Tibial nerve (tissue), 4 donors: ENCODE data around the gene CFAP73. TPM values are rescaled to one million over a fixed set of nuclear protein-coding genes. Genes with fewer than 3 reads are reported as not detected.

Experiments used
- DNase-seq, 2 donors: peaks; one replicate each; pipeline ENCODE4 v3.0.0-alpha.2; 2019; ENCODE audit warnings: low spot score in 2 of 2
- H3K27ac ChIP-seq, 4 donors: fragments of 200-600 bp; sonication (generic) in 3 of 4; one replicate each; pipeline ENCODE4 v1.5.1; 2017 to 2019; ENCODE audit warnings: mild to moderate bottlenecking in 1 of 4
- H3K27me3 ChIP-seq, 2 donors: fragments of 200-600 bp; sonication (generic) in 1 of 2; one replicate each; pipeline versions ENCODE4 v1.5.1 to v1.6.0; 2017 to 2019
- H3K36me3 ChIP-seq, 3 donors: fragments of 200-600 bp; sonication (generic); one replicate each; pipeline ENCODE4 v1.5.1; 2018 to 2019
- H3K4me1 ChIP-seq, 4 donors: fragments of 200-600 bp; sonication (generic) in 3 of 4; one replicate each; pipeline ENCODE4 v1.5.1; 2017 to 2019
- H3K4me3 ChIP-seq, 4 donors: fragments of 200-600 bp; sonication (generic) in 3 of 4; one replicate each; pipeline ENCODE4 v1.5.1; 2017 to 2019; ENCODE audit warnings: mild to moderate bottlenecking in 1 of 4, moderate library complexity in 1 of 4
- H3K9me3 ChIP-seq, 4 donors: fragments of 200-600 bp; sonication (generic) in 3 of 4; one replicate each; pipeline ENCODE4 v1.5.1; 2017 to 2019
- CTCF ChIP-seq, 5 experiments: fragments of 200-600 bp in 3 of 5; fragments of 450-650 bp in 2 of 5; sonication (generic) in 3 of 5; IDR thresholded peaks; one replicate each; pipeline ENCODE4 v1.5.1; 2016 to 2019; ENCODE audit warnings: antibody characterized with exemption in 5 of 5, mild to moderate bottlenecking in 3 of 5, moderate library complexity in 2 of 5
- EP300 ChIP-seq, 2 donors: sonication (generic); formaldehyde crosslinking; IDR thresholded peaks; one replicate each; pipeline ENCODE4 v1.6.1; 2017; ENCODE audit warnings: antibody characterized with exemption in 2 of 2, mild to moderate bottlenecking in 1 of 2
- POLR2A ChIP-seq, 2 donors: fragments of 450-650 bp; IDR thresholded peaks; one replicate each; pipeline ENCODE4 v1.6.1; 2017; ENCODE audit warnings: antibody characterized with exemption in 2 of 2, mild to moderate bottlenecking in 2 of 2, moderate library complexity in 2 of 2
- WGBS, 2 donors: methylation state at CpG; one replicate each; pipeline ENCODE4 v1.1.5; 2018; 5-methylcytosine and 5-hydroxymethylcytosine counted together
- total RNA-seq, 4 donors: library from RNA; depleted of rRNA; stranded (reverse); fragments of >200 nt; gene quantifications; one replicate each; pipeline ENCODE4 v1.1.0, GENCODE V29; 2016

Gene CFAP73
- total RNA-seq, 4 donors from 2014 or later: not detected

GRCh38 chr12:113134521-113134951 is 15.0 kb upstream of the CFAP73 start:
- Histone ChIP-seq H3K36me3 (no peaks in the 10 kb centered on the region), H3K4me3 (peak overlapping the region in 1 of 4 donors; percentile 38), H3K4me1 (peaks cover 0 to 9% (median 4%) of the 10 kb centered on the region in 4 donors), H3K27me3 (peaks cover 0 to 39% of the 10 kb centered on the region in 2 donors), H3K27ac (peak overlapping the region in 2 of 4 donors; percentile 71 to 75), H3K9me3 (no peaks in the 10 kb centered on the region)
- no peak for DNase-seq
- 35 to 61% methylated on average over 4 to 5 of the region's 6 CpGs for WGBS, 2 donors
- no peak for TF ChIP-seq EP300 (IDR thresholded peaks at IDR 0.05)
- no peak for TF ChIP-seq CTCF (IDR thresholded peaks at IDR 0.05)
- no peak for TF ChIP-seq POLR2A (IDR thresholded peaks at IDR 0.05)

GRCh38 chr12:113135178-113136127 is 14.1 kb upstream of the CFAP73 start, which contains the start of gene RASAL1:
RASAL1 (minus strand) TSS chr12:113135761; CDS start chr12:113135462, 299 bp downstream.
- Histone ChIP-seq H3K36me3 (no peaks in the 10 kb centered on the region), H3K27ac (peak within 1 kb of the TSS in 2 of 4 donors; percentile 71 to 75), H3K4me1 (peaks cover 0 to 9% (median 4%) of the 10 kb centered on the region in 4 donors), H3K9me3 (no peaks in the 10 kb centered on the region), H3K27me3 (peaks cover 0 to 39% of the 10 kb centered on the region in 2 donors), H3K4me3 (peak within 1 kb of the TSS in 2 of 4 donors; percentile 18 to 38)
- 3 to 5% methylated on average over 29 to 33 of the region's 68 CpGs for WGBS, 2 donors
- no peak for DNase-seq
- TF ChIP-seq CTCF (IDR thresholded peaks at IDR 0.05) (peak in 4 of 5 experiments; percentile 9 to 50 (median 30)), POLR2A (IDR thresholded peaks at IDR 0.05) (no peak)

- Histone ChIP-seq H3K4me1 (peaks cover 0 to 9% (median 4%) of the 10 kb centered on the region in 4 donors), H3K9me3 (no peaks in the 10 kb centered on the region), H3K27me3 (peaks cover 0 to 35% of the 10 kb centered on the region in 2 donors), H3K4me3 (peak overlapping the region in 1 of 4 donors; percentile 18), H3K27ac (peak overlapping the region in 2 of 4 donors; percentile 71 to 75), H3K36me3 (no peaks in the 10 kb centered on the region)
- DNase-seq: no peak
- 39 to 40% methylated on average over 18 to 20 of the region's 21 CpGs for WGBS, 2 donors
- TF ChIP-seq POLR2A (IDR thresholded peaks at IDR 0.05) (no peak), EP300 (IDR thresholded peaks at IDR 0.05) (no peak), CTCF (IDR thresholded peaks at IDR 0.05) (no peak)
Observed at GRCh38 chr12:113136128-113136989, 13.2 kb upstream of the CFAP73 start.

GRCh38 chr12:113136990-113137511 is 12.5 kb upstream of the CFAP73 start:
- TF ChIP-seq EP300 (IDR thresholded peaks at IDR 0.05) (no peak), POLR2A (IDR thresholded peaks at IDR 0.05) (no peak), CTCF (IDR thresholded peaks at IDR 0.05) (no peak)

More at GRCh38 chr12:113136990-113137511, 12.5 kb upstream of the CFAP73 start:
- H3K9me3 ChIP-seq: no peaks in the 10 kb centered on the region
- peak overlapping the region in 1 of 4 donors; percentile 75 for H3K27ac ChIP-seq
- H3K4me1 ChIP-seq: peaks cover 0 to 10% (median 5%) of the 10 kb centered on the region in 4 donors
- H3K36me3 ChIP-seq: no peaks in the 10 kb centered on the region
- 81 to 85% methylated on average over 6 of the region's 6 CpGs for WGBS, 2 donors
- no peak overlapping the region for H3K4me3 ChIP-seq
- H3K27me3 ChIP-seq: peaks cover 0 to 32% of the 10 kb centered on the region in 2 donors
- no peak for DNase-seq
